Stimulated activated naive B cell treated with anti-CD40 and anti-IgM and Interleukin-4, amounts not matched to agents 10 μg/mL and 1 μg/mL and 100 μg/mL, for 72 hours (primary cell): Measurements from ENCODE around the gene MSLN.
"Not testable (repeated sequence)": the region's sequence is repeated elsewhere in the genome, so short reads cannot be mapped to it uniquely, and the experiment has no call there.

Source experiments
- ATAC-seq, 2 donors: fragments of 150-1000 bp; cut with Tn5 transposase; replicated peaks; 2 replicates each; pipeline ENCODE4 v1.10.0; 2021; ENCODE audit warnings: moderate library complexity in 1 of 2
- DNase-seq: peaks from one replicate; pipeline ENCODE4 v3.0.0; 2021
- H3K27ac Mint-ChIP-seq: one replicate; pipeline ENCODE4 v1.8.0; 2022; ENCODE audit warnings: mild to moderate bottlenecking, mixed read lengths
- H3K27me3 Mint-ChIP-seq, 2 donors: one replicate each; pipeline ENCODE4 v1.8.0; 2022; ENCODE audit warnings: mixed read lengths in 2 of 2
- H3K36me3 Mint-ChIP-seq, 2 donors: one replicate each; pipeline ENCODE4 v1.8.0; 2022; ENCODE audit warnings: mixed read lengths in 2 of 2, mild to moderate bottlenecking in 1 of 2
- H3K4me1 Mint-ChIP-seq, 2 donors: one replicate each; pipeline ENCODE4 v1.8.0; 2022; ENCODE audit warnings: mixed read lengths in 2 of 2, mild to moderate bottlenecking in 1 of 2
- H3K4me3 Mint-ChIP-seq, 2 donors: one replicate each; pipeline ENCODE4 v1.8.0; 2022; ENCODE audit warnings: mild to moderate bottlenecking in 2 of 2, mixed read lengths in 2 of 2, moderate library complexity in 1 of 2
- H3K9me3 Mint-ChIP-seq, 2 donors: one replicate each; pipeline ENCODE4 v1.8.0; 2022; ENCODE audit warnings: mixed read lengths in 2 of 2, mild to moderate bottlenecking in 1 of 2

MSLN gene

DNA sequence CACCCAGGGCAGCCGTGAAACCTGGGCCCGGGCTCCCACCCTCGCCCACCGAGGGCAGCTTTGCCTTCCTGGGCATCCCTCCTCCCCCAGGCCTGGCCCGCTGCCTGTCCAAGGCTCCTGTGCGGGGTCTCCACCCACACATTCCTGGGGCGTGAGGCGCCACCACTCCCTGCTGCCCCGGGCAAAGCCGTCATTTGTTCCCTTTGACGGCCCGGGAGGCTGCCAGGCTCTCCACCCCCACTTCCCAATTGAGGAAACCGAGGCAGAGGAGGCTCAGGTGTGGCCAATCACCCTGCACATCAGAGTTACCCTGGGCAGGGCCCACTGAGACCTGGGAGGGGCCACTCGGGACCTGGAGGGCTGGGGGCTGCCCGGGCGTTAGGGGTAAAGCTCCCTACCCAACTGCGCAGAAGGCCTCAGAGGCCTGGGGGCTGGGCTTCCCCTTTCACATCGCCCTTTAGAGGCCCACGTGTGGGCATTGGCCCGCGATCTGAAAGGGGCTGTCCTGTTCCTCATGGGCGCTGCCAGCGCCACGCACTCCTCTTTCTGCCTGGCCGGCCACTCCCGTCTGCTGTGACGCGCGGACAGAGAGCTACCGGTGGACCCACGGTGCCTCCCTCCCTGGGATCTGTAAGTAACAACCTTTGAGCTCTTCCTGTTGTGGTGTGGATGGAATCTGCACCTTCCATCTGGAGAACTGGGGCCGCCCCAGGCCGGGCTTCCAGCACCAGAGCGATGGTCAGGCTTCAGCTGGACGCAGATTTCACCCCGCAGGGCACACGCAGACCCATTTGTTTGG lies at the start of gene MSLN:
Gene MSLN, plus strand, starts transcription at position 190 of the 799 bp plus-strand sequence. CDS start 1,947 bp downstream, outside the sequence.
- Mint-ChIP-seq H3K4me1 (peaks cover 0 to 4% of the 10 kb centered on the region in 2 donors), H3K27me3 (peaks cover 19% of the 10 kb centered on the region in 2 donors), H3K9me3 (no peaks in the 10 kb centered on the region), H3K36me3 (no peaks in the 10 kb centered on the region), H3K27ac (no peak within 1 kb of the TSS), H3K4me3 (no peak within 1 kb of the TSS)
- ATAC-seq, result no peak
- no peak for DNase-seq

DNA sequence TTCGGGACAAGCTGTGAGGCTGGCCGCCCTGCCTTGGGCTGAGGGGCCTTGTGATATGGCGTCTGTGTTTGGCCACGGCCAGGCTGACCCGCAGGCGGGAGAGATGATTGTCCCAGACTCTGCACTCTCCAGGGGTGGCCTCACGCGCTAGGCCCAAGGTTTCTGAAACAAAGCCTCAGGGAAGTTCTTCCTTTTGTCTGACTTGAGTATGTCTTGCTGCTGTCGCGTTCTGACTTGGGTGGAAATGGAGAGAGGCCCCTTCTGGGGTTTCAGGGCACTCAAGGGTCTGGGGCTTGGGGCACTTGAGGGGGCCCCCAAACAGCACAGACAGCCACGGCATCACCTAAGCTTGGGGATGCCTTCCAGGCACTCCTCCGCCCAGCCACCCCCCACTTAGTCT lies 49.5 kb upstream of the MSLN start:
- Mint-ChIP-seq H3K36me3 (no peaks in the 10 kb centered on the region), H3K27ac (no peak overlapping the region), H3K9me3 (no peaks in the 10 kb centered on the region), H3K4me3 (no peak overlapping the region), H3K4me1 (peaks cover 4 to 20% of the 10 kb centered on the region in 2 donors), H3K27me3 (peaks cover 52 to 73% of the 10 kb centered on the region in 2 donors)
- ATAC-seq (no peak), DNase-seq (no peak)

DNA sequence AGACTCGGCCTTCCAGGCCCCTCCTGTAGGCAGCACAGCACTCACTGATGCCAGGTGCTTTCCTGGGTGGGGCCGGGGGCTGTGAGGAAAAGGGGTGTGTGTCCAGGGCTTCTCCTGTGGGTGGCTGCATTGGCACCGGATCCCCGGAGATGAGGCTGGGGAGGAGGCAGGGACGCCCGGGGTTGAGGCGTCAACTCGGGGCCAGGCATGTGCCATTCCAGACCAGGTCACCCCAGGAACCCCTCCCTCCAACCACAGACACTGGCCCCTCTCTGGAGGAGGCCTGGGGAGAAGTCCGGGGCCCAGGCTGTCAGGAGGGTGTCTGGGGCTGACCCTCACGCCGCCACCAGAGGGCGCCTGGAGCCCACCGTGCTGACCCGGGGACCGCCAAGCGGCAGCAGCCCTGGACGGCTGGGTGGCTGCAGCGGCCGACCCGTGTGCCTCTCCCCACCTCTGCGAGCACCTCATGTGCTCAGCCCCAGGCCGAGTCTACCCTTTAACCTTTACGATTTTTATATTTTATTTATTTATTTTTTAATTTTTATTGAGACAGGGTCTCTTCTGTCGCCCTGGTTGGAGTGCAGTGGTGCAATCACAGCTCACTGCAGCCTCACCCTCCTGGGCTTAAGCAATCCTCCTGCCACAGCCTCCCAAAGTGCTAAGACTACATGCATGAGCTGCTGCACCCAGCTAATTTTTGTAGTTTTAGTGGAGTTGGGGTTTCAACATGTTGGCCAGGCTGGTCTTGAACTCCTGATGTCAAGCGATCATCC lies 48.8 kb upstream of the MSLN start:
- no peak overlapping the region for H3K27ac Mint-ChIP-seq
- DNase-seq, result peak; percentile 63
- peaks cover 5 to 19% of the 10 kb centered on the region in 2 donors for H3K4me1 Mint-ChIP-seq
- ATAC-seq, result peak; percentile 73 to 74
- no peaks in the 10 kb centered on the region for H3K9me3 Mint-ChIP-seq
- no peak overlapping the region for H3K4me3 Mint-ChIP-seq
- H3K36me3 Mint-ChIP-seq, result no peaks in the 10 kb centered on the region
- peaks cover 50 to 73% of the 10 kb centered on the region in 2 donors for H3K27me3 Mint-ChIP-seq

DNA sequence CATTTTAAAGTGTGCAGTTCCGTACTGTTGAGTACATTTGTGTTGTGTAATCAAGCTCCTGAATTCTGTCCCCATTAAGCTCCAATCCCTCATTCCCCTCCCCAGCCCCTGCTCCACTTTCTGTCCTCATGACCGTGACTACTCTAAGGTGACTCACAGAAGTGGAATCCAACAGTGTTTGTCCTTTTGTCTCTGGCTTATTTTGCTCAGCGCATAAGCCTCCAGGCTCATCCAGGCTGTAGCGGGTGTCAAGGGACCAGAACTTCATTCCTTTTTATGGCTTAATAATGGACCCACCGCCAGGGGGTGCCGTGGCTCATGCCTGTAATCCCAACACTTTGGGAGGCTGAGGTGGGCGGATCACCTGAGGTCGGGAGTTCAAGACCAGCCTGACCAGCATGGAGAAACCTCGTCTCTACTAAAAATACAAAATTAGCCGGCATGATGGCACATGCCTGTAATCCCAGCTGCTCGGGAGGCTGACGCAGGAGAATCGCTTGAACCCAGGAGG lies 47.7 kb upstream of the MSLN start:
- not testable (repeated sequence) for H3K4me3 Mint-ChIP-seq, ATAC-seq, H3K27ac Mint-ChIP-seq, H3K9me3 Mint-ChIP-seq, H3K36me3 Mint-ChIP-seq
- Mint-ChIP-seq H3K4me1 (peaks cover 5 to 17% of the 10 kb centered on the region in 2 donors), H3K27me3 (peaks cover 41 to 62% of the 10 kb centered on the region in 2 donors)
- peak; percentile 38 for DNase-seq

DNA sequence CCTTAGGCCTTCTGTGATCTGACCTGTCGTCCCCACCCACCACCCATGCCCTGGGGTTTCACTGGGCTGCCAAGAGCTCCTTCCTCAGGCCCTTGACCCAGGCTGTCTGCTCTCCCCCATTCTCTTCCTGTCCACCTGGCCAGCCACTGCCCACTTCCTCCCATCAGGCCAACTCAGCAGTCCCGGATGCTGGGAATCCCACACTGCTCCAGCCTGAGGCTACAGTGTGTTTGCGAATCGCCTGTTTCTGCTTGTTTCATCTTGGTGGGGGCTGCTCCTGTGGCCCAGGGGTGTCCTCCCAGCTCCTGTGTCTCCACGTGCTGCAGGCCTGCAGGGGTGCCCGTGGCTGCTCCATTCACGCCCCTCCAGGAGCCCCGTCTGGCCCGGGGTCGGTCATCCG lies 46.5 kb upstream of the MSLN start:
- no peak for DNase-seq
- no peak for ATAC-seq
- peaks cover 29 to 50% of the 10 kb centered on the region in 2 donors for H3K27me3 Mint-ChIP-seq
- H3K36me3 Mint-ChIP-seq, result no peaks in the 10 kb centered on the region
- H3K4me3 Mint-ChIP-seq, result no peak overlapping the region
- H3K4me1 Mint-ChIP-seq, result peaks cover 7 to 19% of the 10 kb centered on the region in 2 donors
- H3K27ac Mint-ChIP-seq, result no peak overlapping the region
- no peaks in the 10 kb centered on the region for H3K9me3 Mint-ChIP-seq

DNA sequence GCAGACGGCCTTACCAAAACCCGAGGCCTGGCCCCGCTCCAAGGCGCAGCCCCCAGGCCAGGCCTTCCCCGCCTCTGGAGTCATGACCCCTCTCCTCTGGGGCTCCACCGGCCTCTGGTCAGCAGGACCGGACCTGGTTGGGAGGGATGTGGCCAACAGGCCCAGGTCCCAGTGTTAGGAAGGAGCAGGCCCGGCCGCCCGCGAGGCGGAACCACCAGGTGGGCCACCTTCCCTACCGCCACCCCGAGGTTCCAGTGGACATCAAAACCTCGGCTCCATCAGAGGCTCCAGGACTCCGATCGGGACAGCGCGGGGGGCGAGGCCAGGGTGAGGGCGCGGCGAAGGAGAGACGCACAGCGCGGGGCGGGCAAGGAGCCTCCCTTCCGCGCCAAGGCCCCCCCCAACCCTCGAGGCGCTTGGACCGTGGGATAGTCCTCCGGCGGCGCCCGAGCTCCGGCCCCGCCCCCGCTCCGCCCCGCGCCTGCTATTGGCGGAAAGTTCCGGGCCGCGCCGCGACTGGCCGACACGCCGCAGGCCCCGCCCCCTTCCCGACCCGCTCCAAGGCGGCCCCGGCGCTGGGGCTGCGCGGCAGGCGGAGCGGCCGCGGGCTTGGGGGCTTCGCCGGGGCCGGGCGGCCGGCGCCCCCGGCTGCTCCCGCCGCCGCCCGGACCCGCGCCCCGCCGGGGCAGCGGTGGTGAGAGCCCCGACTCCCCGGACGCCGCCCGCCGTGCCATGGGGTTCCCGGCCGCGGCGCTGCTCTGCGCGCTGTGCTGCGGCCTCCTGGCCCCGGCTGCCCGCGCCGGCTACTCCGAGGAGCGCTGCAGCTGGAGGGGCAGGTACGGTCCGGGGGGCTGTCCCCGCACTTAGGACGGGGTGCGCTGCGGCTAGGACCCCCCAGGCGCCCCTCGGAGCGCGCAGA lies 45.7 kb upstream of the MSLN start, which contains the start of gene METRN:
Gene METRN, plus strand, starts transcription at position 561 of the 919 bp plus-strand sequence. Its CDS starts 172 bp downstream, at position 733.
- H3K36me3 Mint-ChIP-seq, result no peaks in the 10 kb centered on the region
- H3K4me3 Mint-ChIP-seq, result peak within 1 kb of the TSS; percentile 59 to 72
- H3K27me3 Mint-ChIP-seq, result peaks cover 22 to 42% of the 10 kb centered on the region in 2 donors
- DNase-seq (peak; percentile 74), ATAC-seq (peak; percentile 83 to 88)
- H3K9me3 Mint-ChIP-seq, result no peaks in the 10 kb centered on the region
- peak within 1 kb of the TSS; percentile 37 for H3K27ac Mint-ChIP-seq
- peaks cover 9 to 27% of the 10 kb centered on the region in 2 donors for H3K4me1 Mint-ChIP-seq

DNA sequence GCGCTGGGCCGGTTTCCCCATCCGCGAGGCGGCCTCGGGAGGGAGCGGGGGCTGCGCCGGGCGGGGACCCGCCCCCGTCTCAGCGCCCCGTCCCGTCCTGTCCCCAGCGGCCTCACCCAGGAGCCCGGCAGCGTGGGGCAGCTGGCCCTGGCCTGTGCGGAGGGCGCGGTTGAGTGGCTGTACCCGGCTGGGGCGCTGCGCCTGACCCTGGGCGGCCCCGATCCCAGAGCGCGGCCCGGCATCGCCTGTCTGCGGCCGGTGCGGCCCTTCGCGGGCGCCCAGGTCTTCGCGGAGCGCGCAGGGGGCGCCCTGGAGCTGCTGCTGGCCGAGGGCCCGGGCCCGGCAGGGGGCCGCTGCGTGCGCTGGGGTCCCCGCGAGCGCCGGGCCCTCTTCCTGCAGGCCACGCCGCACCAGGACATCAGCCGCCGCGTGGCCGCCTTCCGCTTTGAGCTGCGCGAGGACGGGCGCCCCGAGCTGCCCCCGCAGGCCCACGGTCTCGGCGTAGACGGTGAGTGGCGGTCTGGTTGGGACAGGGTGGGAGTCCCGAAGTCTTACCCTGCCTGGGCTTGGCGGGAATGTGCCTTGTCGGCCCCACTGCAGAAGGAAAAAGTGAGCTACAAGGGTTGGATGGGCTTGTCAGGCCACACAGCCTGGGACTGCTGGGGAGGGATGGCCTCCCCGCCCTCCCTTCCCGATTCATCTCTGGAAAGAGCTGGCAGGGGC lies 44.9 kb upstream of the MSLN start:
- no peaks in the 10 kb centered on the region for H3K36me3 Mint-ChIP-seq
- H3K9me3 Mint-ChIP-seq, result no peaks in the 10 kb centered on the region
- peaks cover 15 to 35% of the 10 kb centered on the region in 2 donors for H3K4me1 Mint-ChIP-seq
- ATAC-seq, result peak; percentile 7 to 12
- H3K27me3 Mint-ChIP-seq, result peaks cover 15 to 36% of the 10 kb centered on the region in 2 donors
- peak overlapping the region; percentile 59 to 72 for H3K4me3 Mint-ChIP-seq
- peak overlapping the region; percentile 37 for H3K27ac Mint-ChIP-seq
- no peak for DNase-seq

DNA sequence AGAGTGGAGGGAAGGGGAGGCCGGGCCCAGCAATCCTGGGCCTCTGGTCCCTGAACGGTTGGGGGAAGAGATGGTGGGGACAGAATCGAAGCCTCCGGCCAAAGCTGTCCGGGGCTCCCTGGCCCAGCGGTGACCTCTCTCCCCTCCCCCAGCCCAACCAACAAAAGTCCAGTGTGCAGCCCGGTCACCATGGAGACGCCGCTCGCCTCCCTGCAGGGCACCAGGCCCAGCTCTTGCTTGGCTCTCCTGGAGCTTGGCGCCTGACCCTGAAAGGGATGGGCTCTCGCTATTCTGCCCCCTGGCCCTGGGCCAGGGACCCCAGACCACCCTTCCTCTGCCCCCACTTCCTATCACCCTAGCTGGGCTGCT lies 44.4 kb upstream of the MSLN start:
- peaks cover 14 to 30% of the 10 kb centered on the region in 2 donors for H3K27me3 Mint-ChIP-seq
- ATAC-seq, result no peak

DNA sequence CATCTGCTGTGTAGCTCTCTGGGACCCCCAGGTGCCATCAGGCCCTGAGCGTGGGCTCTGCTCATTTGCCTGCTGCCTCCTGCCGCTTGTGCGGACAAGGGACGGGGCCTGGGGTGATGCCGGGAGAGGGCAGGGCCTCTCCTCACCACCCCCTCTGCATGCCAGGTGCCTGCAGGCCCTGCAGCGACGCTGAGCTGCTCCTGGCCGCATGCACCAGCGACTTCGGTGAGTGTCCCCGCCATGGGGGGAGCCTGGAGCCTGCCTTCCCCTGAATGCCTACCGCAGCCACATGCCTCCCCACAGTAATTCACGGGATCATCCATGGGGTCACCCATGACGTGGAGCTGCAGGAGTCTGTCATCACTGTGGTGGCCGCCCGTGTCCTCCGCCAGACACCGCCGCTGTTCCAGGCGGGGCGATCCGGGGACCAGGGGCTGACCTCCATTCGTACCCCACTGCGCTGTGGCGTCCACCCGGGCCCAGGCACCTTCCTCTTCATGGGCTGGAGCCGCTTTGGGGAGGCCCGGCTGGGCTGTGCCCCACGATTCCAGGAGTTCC lies 43.7 kb upstream of the MSLN start:
- Mint-ChIP-seq H3K27me3 (peaks cover 14 to 24% of the 10 kb centered on the region in 2 donors), H3K27ac (no peak overlapping the region), H3K9me3 (no peaks in the 10 kb centered on the region), H3K4me1 (peaks cover 15 to 37% of the 10 kb centered on the region in 2 donors), H3K4me3 (no peak overlapping the region), H3K36me3 (no peaks in the 10 kb centered on the region)
- DNase-seq (no peak), ATAC-seq (no peak)

More for the DNA sequence above, 44.4 kb upstream of the MSLN start:
- peak overlapping the region; percentile 66 for H3K27ac Mint-ChIP-seq
- peaks cover 15 to 35% of the 10 kb centered on the region in 2 donors for H3K4me1 Mint-ChIP-seq
- H3K36me3 Mint-ChIP-seq, result no peaks in the 10 kb centered on the region
- H3K9me3 Mint-ChIP-seq, result no peaks in the 10 kb centered on the region
- DNase-seq, result no peak
- H3K4me3 Mint-ChIP-seq, result peak overlapping the region; percentile 59 to 72

DNA sequence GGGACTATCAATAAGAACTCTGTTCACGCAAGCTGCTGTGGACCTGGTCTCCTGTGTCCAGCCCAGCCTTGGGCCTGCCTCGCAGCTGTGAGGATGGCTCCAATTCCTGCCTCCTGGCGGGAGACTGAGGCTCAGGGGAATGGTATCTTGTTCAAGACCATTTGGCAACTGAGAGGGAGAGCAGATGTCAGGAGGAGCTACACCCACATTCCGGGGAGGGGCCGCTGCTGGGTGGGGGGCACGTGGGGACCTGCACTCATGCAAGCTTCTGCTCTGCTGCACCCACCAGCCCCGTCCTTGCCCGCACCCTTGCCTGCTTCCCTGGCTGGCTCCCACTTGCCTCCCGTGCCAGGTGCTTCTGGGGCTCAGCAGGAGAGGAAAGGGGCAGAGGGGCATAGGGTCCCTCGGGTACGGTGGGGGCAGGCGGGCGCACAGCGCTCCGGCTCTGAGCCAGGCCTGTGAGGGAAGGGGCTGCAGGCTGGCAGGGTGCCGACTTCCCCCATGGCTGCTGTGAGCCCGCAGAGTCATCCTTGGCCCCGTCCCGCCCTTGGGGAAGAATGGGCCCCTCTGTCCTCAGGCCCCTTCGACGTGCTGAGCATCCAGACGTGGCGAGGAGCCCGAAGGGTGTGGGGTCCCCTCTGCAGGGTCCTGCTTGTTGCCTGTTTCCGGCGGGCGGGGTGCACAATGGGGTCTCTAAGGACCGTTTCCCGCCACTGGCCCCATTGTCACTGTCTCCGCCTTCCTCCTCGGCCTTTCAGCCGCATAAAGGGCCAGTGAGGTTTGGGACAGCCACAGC lies 42.9 kb upstream of the MSLN start:
- ATAC-seq, result no peak
- Mint-ChIP-seq H3K4me3 (no peak overlapping the region), H3K36me3 (peaks cover 0 to 1% of the 10 kb centered on the region in 2 donors), H3K9me3 (no peaks in the 10 kb centered on the region), H3K27me3 (peaks cover 12 to 22% of the 10 kb centered on the region in 2 donors), H3K27ac (no peak overlapping the region), H3K4me1 (peaks cover 15 to 45% of the 10 kb centered on the region in 2 donors)
- DNase-seq, result no peak

DNA sequence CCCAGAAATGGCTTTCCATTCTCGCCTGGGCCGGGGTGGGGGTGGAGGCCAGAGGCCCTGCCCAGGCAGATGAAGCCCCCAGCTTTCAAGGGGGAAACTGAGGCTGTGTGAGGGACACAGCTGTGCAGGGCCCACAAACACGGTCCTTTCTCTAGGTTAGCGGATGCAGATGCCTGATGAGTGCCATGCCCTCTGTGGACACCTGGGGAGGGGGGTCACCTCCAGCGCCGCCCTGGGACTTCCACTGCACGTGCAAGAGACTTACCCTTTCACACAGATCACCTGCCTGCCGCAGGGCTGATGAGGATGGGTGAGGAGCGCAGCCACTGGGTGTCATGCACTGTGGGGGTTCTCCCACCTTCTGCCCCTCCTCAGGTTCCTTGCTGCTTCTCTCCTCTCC lies 42.1 kb upstream of the MSLN start:
- Mint-ChIP-seq H3K27me3 (peaks cover 9 to 18% of the 10 kb centered on the region in 2 donors), H3K4me1 (peaks cover 20 to 50% of the 10 kb centered on the region in 2 donors), H3K9me3 (no peaks in the 10 kb centered on the region), H3K27ac (no peak overlapping the region), H3K4me3 (no peak overlapping the region), H3K36me3 (peaks cover 0 to 6% of the 10 kb centered on the region in 2 donors)
- no peak for DNase-seq
- no peak for ATAC-seq

DNA sequence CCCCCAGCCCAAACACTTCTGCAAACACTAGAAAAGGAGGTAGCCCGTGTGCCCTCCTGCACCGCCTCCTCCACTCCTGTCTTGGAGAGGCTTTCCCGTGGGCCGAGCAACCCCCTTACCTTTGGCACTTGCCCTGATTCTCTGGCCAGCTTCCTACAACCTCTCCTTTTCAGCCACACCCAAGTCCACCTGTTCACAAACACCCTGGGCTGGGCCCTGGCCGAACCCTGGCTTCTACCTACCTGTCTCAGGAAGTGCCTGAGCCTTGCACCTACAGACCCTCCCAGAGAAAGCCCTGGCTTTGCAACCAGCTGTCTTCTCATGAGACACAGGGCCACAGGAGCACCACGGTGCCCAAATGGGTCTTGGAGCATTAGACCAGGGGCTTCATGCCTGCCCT lies 41.6 kb upstream of the MSLN start:
- H3K4me1 Mint-ChIP-seq, result peaks cover 23 to 56% of the 10 kb centered on the region in 2 donors
- H3K27me3 Mint-ChIP-seq, result peaks cover 8 to 17% of the 10 kb centered on the region in 2 donors
- no peak overlapping the region for H3K27ac Mint-ChIP-seq
- peaks cover 0 to 6% of the 10 kb centered on the region in 2 donors for H3K36me3 Mint-ChIP-seq
- ATAC-seq (no peak), DNase-seq (no peak)
- peak overlapping the region; percentile 60 to 94 for H3K4me3 Mint-ChIP-seq
- H3K9me3 Mint-ChIP-seq, result no peaks in the 10 kb centered on the region
